Adrenal gland (tissue), 12 donors: ENCODE measurements around the gene ZC3H12C. TPM values are rescaled to one million over a fixed set of nuclear protein-coding genes. Genes with fewer than 3 reads are reported as not detected.

Experiments used
- DNase-seq, 7 donors: peaks; one replicate each; pipeline ENCODE4 v3.0.0-alpha.2; 2019 to 2020
- H3K27ac ChIP-seq, 5 donors: fragments of 200-600 bp; sonication (generic) in 4 of 5; 1 replicate in 3 of 5; 2 replicates in 2 of 5; pipeline versions ENCODE4 v1.5.1 to v1.8.0; 2016 to 2020; ENCODE audit warnings: mild to moderate bottlenecking in 1 of 5
- H3K27me3 ChIP-seq: fragments of 200-600 bp; 2 replicates; pipeline ENCODE4 v1.8.0; 2021
- H3K36me3 ChIP-seq, 2 donors: fragments of 200-600 bp; replicated peaks in 1 of 2; 1 replicate in 1 of 2; 2 replicates in 1 of 2; pipeline versions ENCODE4 v1.5.1 to v1.8.0; 2018 to 2022
- H3K4me1 ChIP-seq, 2 donors: fragments of 200-600 bp; replicated peaks in 1 of 2; 1 replicate in 1 of 2; 2 replicates in 1 of 2; pipeline versions ENCODE4 v1.5.1 to v1.8.0; 2018 to 2021
- H3K4me3 ChIP-seq, 4 donors: fragments of 200-600 bp; sonication (generic) in 3 of 4; one replicate each; pipeline ENCODE4 v1.5.1; 2016 to 2018
- H3K9me3 ChIP-seq, 3 donors: fragments of 200-600 bp; sonication (generic) in 1 of 3; replicated peaks in 1 of 3; 1 replicate in 2 of 3; 2 replicates in 1 of 3; pipeline versions ENCODE4 v1.5.1 to v1.8.0; 2016 to 2021
- CTCF ChIP-seq, 6 experiments: fragments of 450-650 bp in 4 of 6; fragments of 200-600 bp in 2 of 6; sonication (generic) in 1 of 6; IDR thresholded peaks; 1 replicate in 5 of 6; 2 replicates in 1 of 6; pipeline versions ENCODE4 v1.5.1 to v1.8.0; 2016 to 2021; ENCODE audit warnings: antibody characterized with exemption in 6 of 6, mild to moderate bottlenecking in 2 of 6, moderate library complexity in 1 of 6
- POLR2A ChIP-seq, 2 donors: fragments of 450-650 bp; IDR thresholded peaks; one replicate each; pipeline ENCODE4 v1.6.1; 2017; ENCODE audit warnings: antibody characterized with exemption in 2 of 2, mild to moderate bottlenecking in 2 of 2, moderate library complexity in 1 of 2
- WGBS, 4 donors: extraction: QIAGEN DNeasy Blood & Tissue Kit in 2 of 4; methylation state at CpG; one replicate each; pipeline versions ENCODE4 v1.1.5 to v1.1.7; 2013 to 2017; 5-methylcytosine and 5-hydroxymethylcytosine counted together
- intact Hi-C, 2 donors: fragments of 100-400 bp; cut with DNase I; formaldehyde crosslinking; loops; one replicate each; pipeline versions ENCODE4 v1.14.1 to v1.15.0; 2022 to 2023
- polyA plus RNA-seq, 3 donors: library from polyadenylated mRNA; stranded (reverse); fragments of 200-250 nt in 2 of 3; fragments of 350-450 nt in 1 of 3; fragmentation: Illumina TruSeq in 1 of 3; extraction: RNeasy Lipid Tissue Mini Kit (QIAGEN cat#74804) in 1 of 3; gene quantifications; one replicate each; pipeline ENCODE4 v1.2.3, GENCODE V29; 2013 to 2014
- total RNA-seq, 9 donors: library from RNA; depleted of rRNA in 4 of 9; stranded (reverse); fragments of >200 nt in 4 of 9; fragments of 120-200 nt in 1 of 9; fragmentation: NEBNext Ultra II Directional in 1 of 9; extraction: Animal tissue kit (Norgen Biotek cat#: 25700) in 1 of 9; gene quantifications; one replicate each; pipeline versions ENCODE4 v1.1.0 to v1.2.4, GENCODE V29; 2013 to 2023
- donor health status: healthy with polysubstance abuse.
- donor health status: Bipolar disorder and iron deficiency.
- donor health status: DM: yes; HTN: yes; CAD: no.
- donor health status: DM: no; HTN: no; CAD: no.
- donor health status: DM: no; HTN: no; CAD: no.
- donor health status: DM: yes; HTN: yes; CAD: no.

ZC3H12C gene
- total and polyA plus RNA-seq, 12 donors: 4.4 to 28.9 (median 19.8) TPM

DNA sequence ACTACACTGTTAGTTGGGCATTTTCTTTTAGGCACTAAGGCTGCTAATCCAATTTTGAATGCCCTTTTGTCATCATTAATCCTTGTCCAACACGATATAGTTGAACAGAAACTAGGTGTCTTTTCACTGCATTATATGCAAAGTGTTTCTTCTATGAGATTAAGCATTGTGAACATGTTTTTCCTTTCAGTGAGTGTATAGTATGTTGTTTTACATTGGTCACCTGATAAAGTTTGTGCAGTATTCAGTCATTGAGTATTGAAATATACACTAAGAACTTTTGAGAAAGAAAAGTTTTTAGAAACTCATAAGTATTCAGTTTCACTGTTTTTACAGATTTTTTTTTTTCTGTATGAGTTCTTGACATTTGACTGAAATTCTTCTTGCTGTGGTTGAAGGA, 59.0 kb downstream of the ZC3H12C start:
- H3K27ac ChIP-seq: no peak overlapping the region
- no peaks in the 10 kb centered on the region for H3K27me3 ChIP-seq
- no peak for DNase-seq
- intact Hi-C loops: no loop called here
- 36 to 57% (median 43%) methylated on average over 1 of the region's 1 CpG for WGBS, 4 donors
- H3K4me3 ChIP-seq: no peak overlapping the region
- TF ChIP-seq CTCF (IDR thresholded peaks at IDR 0.05): no peak
- H3K36me3 ChIP-seq: no peaks in the 10 kb centered on the region
- no peaks in the 10 kb centered on the region for H3K9me3 ChIP-seq
- peaks cover 4 to 24% of the 10 kb centered on the region in 2 donors for H3K4me1 ChIP-seq

- intact Hi-C loops: no loop called here
- no peak for DNase-seq
- Histone ChIP-seq H3K36me3 (no peaks in the 10 kb centered on the region), H3K27ac (peak overlapping the region in 1 of 5 donors; percentile 18), H3K4me3 (no peak overlapping the region), H3K27me3 (no peaks in the 10 kb centered on the region), H3K9me3 (no peaks in the 10 kb centered on the region), H3K4me1 (peaks cover 2 to 17% of the 10 kb centered on the region in 2 donors)
- TF ChIP-seq POLR2A (IDR thresholded peaks at IDR 0.05): no peak
- TF ChIP-seq CTCF (IDR thresholded peaks at IDR 0.05): no peak
Observed at GRCh38 chr11:110153474-110153873, 60.3 kb downstream of the ZC3H12C start.

DNA sequence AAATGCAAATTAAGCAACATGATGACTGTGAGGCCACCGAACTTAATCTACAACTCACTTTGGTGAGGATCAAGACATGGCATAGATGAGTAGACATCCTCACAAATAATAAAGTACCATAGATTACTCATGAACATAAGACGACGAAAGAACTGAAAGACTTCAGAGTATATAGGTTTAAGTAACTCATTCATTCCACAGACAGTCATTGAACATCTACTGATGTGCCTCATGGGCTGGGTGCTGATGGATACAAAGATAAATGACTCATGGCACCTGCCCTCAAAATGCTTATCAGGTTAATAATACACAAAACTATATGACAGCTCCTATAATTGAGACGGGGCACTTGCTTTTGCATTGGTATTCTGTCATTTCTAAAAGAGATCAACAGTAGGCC, 63.3 kb downstream of the ZC3H12C start:
- peaks cover 0 to 10% of the 10 kb centered on the region in 2 donors for H3K36me3 ChIP-seq
- no peak overlapping the region for H3K4me3 ChIP-seq
- no peak for TF ChIP-seq CTCF (IDR thresholded peaks at IDR 0.05)
- TF ChIP-seq POLR2A (IDR thresholded peaks at IDR 0.05): no peak
- WGBS, 4 donors: 83 to 95% (median 93%) methylated on average over 4 of the region's 4 CpGs
- intact Hi-C loops: no loop called here
- H3K27me3 ChIP-seq: no peaks in the 10 kb centered on the region
- DNase-seq: no peak
- no peak overlapping the region for H3K27ac ChIP-seq
- H3K4me1 ChIP-seq: peaks cover 0 to 4% of the 10 kb centered on the region in 2 donors
- H3K9me3 ChIP-seq: no peaks in the 10 kb centered on the region

DNA sequence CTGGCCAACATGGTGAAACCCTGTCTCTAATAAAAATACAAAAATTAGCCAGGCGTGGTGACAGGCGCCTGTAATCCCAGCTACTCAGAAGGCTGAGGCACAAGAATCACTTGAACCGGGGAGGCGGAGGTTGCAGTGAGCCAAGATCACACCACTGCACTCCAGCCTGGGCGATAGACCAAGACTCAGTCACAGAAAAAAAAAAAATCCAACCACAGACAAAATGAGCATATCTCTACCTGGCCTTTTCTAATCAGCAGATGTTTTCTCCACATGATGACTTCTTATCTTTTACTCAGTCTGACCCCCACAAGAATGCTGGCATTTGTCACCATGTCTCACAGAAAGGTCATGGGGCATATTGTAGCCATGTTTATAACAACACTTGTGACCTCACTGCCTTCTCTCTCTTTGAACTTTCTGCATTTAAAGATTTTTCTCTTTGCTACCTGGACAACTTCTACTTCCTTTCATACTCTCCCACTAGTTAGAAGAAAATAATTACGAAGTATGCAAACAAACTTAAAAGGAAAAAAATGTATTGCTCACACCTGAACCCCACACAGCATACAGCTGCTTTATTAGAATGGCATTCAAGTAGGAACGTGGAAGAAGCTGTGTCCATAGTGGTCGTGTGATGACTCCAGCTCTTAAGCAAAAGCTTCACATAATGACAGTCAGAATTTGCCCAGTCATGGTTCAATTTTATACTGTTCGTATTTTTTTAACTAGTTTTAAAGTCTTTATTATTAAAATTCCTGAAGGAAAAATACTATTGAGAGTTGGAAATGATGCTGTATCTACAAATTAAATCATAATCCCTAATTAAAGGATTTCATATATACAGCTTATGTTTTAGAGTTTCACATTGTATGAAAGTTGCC, 65.4 kb downstream of the ZC3H12C start:
- Histone ChIP-seq H3K9me3 (no peaks in the 10 kb centered on the region), H3K4me1 (peaks cover 0 to 4% of the 10 kb centered on the region in 2 donors), H3K4me3 (no peak overlapping the region), H3K36me3 (peaks cover 0 to 10% of the 10 kb centered on the region in 2 donors), H3K27me3 (no peaks in the 10 kb centered on the region), H3K27ac (peak overlapping the region in 2 of 5 donors; percentile 24 to 34)
- no peak for TF ChIP-seq POLR2A (IDR thresholded peaks at IDR 0.05)
- no peak for TF ChIP-seq CTCF (IDR thresholded peaks at IDR 0.05)
- DNase-seq: peak in 2 of 7 donors; percentile 26 to 47
- intact Hi-C loops: no loop called here
- WGBS, 4 donors: 74 to 89% (median 86%) methylated on average over 9 of the region's 9 CpGs
